Right lobe of liver (tissue), 4 donors: ENCODE data around the gene DPYD.

Experiments
- POLR2A ChIP-seq: fragments of 450-650 bp; IDR thresholded peaks from one replicate; pipeline ENCODE4 v1.6.1; 2017; ENCODE audit warnings: antibody characterized with exemption, mild to moderate bottlenecking
- TF ChIP-seq, protein P1 (sequence below), 4 donors: fragments of 200-600 bp in 3 of 4; fragments of 450-650 bp in 1 of 4; IDR thresholded peaks; one replicate each; pipeline versions ENCODE4 v1.5.1 to v1.8.0; 2016 to 2022; ENCODE audit warnings: antibody characterized with exemption in 4 of 4, mild to moderate bottlenecking in 2 of 4
- donor health status: DM: no; HTN: no; CAD: no.
- donor health status: DM: no; HTN: no; CAD: no.
- donor health status: DM: no; HTN: yes; CAD: no.

DNA sequence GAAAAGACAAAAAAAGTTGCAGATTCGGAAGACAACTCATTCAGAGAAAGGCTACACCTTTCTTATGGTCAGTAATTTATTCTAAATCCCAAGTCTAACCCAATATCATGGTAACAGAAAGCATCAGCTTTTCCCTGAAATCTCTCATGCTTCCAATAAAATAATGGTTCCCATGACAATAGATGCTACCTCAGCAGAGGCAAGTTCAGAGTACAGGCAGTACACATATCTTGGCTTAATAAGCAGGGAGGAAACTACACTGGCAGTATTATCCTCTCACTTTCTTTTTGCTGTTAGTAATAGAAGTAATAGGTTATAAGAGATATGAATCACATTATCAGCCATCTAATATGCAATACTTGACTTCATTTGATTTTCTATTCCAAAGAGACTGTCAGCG lies 137.1 kb downstream of the DPYD start:
- TF ChIP-seq, protein P1, sequence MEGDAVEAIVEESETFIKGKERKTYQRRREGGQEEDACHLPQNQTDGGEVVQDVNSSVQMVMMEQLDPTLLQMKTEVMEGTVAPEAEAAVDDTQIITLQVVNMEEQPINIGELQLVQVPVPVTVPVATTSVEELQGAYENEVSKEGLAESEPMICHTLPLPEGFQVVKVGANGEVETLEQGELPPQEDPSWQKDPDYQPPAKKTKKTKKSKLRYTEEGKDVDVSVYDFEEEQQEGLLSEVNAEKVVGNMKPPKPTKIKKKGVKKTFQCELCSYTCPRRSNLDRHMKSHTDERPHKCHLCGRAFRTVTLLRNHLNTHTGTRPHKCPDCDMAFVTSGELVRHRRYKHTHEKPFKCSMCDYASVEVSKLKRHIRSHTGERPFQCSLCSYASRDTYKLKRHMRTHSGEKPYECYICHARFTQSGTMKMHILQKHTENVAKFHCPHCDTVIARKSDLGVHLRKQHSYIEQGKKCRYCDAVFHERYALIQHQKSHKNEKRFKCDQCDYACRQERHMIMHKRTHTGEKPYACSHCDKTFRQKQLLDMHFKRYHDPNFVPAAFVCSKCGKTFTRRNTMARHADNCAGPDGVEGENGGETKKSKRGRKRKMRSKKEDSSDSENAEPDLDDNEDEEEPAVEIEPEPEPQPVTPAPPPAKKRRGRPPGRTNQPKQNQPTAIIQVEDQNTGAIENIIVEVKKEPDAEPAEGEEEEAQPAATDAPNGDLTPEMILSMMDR (IDR thresholded peaks at IDR 0.05) = no peak
- no peak for TF ChIP-seq POLR2A
